Activated gamma-delta T cell (primary cell): ENCODE data around the gene RMND1.
"Not testable (repeated sequence)": the region's sequence is repeated elsewhere in the genome, so short reads cannot be mapped to it uniquely, and the experiment has no call there.

Experiments used
- DNase-seq: peaks from one replicate; lab custom pipeline; 2025; lab: John Stamatoyannopoulos, UW

RMND1 gene

DNA sequence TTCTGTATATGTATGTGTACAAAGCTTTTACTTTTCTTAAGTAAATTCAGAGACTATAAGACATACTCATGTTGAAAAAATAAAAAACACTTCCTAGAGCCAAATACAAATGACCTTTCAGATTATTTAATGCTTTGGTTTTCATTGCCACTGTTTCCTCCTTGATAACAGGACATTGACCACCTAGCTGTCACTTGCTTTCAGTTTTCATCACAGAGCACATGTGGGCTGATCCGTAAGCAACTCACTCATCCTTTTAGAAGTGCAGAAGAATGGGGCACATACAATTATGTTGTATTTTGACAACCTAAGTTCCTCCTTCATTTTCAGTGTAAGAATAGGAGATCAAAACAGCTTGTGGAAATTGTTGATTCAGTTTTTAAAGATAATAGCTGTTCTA, 66.7 kb downstream of the RMND1 start:
- DNase-seq: no peak

DNA sequence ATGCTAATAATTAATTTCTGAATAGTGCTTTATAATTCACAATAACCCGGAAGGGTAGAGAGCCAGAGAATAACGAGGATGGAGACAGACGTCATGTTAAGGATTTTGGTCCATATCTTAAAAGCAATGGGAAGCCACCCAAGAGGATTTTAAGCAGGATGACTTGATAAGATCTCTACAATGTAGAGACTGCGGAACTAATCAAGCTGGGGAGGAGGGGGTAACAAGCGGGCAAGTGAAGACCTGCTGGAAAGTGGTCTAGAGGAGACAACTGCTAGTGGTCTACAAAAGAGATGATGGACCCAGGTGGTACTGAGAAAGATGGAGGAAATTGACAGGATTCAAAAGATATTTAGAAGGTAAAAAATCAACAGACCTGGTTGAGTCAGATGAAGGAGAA, 67.8 kb downstream of the RMND1 start:
- DNase-seq: no peak

DNA sequence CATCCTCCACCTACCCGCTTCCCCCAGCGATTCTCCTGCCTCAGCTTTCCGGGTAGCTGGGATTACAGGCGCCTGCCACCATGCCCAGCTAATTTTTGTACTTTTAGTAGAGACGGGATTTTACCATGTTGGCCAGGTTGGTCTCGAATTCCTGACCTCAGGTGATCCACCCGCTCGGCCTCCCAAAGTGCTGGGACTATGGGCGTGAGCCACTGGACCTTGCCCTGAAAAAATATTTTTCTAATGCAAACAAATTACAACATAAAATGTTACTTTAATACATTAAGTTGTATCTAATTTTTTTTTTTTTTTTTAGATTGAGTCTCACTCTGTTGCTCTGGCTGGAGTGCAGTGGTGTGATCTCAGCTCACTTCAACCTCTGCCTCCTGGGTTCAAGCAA, 69.3 kb downstream of the RMND1 start:
- not testable (repeated sequence) for DNase-seq

DNA sequence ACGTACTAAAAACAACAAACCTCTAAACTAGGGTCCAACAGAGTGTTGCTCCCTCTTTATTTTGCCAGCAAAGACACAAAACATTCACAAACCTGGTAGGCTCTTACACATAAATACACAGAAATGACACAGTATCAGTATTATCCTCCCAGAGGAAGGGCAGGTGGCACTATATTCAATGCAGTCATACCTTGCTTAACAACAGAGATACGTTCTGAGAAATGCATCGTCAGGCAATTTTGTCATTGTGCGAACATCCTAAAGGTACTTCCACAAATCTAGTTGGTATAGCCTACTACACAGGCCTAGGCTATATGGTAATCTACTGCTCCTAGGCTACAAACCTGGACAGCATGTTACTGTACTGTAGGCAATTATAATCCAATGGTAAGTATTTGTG, 70.2 kb downstream of the RMND1 start:
- no peak for DNase-seq

DNA sequence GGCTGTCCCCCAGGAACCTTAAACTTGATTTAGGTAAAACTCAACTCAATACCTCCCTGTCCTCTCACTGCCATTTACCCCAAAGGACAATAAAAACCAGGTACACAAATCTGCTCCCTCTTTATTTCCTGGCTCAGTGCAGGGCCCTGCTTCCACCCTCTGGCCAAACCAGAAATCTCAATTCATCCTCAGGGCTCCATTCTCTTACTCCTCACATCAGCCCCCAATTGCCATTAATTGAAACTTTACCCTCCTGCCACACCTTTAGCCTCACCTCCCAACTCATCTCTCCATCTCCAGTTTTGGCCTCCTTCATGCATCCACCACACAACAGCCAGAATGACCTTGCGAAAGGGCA, 71.1 kb downstream of the RMND1 start:
- no peak for DNase-seq

DNA sequence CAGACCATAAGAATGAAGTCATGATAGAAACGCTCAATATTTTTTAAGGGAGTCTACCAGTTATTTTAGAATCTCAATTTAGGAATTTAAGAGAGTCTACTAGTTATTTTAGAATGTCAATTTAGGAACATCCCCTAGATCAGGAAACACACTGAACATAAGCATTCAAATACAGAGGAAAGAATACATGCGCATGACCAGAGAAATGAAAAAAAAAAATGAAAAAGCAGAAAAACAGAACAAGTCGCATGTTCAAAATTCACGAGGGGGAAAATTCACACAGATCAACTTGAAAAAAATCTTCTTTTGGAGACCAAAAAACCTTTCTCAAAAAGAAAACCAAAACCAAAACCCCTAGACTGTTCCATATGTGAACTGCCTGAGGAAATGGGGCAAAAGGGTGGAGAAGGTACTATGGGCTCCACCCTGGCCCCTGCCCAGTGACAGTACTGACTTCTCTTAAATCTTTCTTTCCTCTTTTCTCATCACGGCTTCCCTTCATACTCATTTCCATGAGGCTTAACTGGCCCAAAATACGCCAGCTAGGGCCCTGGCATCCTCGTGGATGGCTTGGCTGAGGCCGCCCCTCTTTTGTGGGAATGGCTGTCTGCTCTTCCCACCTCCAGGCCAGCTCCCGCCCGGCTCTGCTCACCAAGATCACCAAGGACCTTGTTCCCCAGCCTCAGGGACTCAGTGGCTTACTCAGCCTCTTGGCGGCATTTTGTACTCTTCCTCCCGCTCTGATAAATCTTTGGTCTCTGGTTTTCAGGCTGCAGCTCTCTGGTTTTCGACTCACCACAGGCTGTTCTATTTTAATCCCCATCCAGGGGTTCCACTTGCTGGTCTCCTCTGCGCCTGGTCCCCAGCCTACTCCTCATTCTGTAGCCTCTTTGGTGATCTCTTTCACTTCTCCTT, 71.7 kb downstream of the RMND1 start:
- no peak for DNase-seq

DNA sequence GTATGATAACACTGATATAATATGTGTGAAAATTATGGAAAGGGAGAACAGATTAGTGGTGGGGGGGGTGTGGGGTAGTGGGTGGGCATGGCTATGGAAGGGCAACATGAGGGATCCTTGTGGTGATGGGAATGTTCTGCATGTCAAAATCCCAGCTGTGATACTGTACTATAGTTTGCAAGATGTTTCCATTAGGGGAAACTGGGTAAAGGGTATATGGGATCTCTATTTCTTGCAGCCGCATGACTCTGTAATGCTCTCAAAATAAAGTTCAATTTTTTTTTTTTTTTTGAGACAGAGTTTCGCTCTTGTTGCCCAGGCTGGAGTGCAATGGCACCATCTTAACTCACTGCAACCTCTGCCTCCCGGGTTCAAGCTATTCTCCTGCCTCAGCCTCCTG, 74.8 kb downstream of the RMND1 start:
- no peak for DNase-seq

DNA sequence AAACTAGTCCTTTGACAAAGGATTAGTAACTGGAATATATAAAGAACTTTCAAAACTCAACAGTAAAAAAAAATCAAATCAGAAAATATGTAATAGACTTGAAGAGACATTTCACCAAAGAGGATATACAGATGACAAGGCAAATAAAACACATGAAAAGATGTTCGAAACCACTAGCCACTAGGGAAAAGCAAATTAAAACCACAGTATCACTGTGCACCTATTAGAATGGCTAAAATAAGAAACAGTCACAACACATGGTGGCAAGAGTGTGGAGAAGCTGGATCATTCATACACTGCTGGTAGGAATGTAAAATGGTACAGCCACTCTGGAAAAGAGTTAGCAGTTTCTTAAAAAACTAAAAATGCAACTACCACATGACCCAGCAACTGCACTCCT, 75.5 kb downstream of the RMND1 start:
- DNase-seq: no peak

DNA sequence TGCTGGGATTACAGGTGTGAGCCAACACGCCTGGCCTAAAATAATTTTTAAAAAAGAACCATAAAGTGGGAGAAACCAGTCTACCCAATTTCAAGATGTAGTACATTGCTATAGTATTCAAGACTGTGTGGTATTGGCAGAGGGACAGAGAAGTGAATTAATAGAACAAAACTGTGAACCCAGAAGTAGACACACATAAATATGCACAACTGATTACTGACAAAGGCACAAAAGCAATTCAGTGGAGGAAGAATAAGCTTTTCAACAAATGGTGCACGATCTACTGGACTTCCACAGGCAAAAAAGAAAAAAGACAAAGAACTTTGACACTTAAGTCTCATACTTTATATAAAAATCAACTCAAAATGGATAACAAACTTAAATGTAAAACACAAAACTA, 76.1 kb downstream of the RMND1 start:
- DNase-seq: no peak

DNA sequence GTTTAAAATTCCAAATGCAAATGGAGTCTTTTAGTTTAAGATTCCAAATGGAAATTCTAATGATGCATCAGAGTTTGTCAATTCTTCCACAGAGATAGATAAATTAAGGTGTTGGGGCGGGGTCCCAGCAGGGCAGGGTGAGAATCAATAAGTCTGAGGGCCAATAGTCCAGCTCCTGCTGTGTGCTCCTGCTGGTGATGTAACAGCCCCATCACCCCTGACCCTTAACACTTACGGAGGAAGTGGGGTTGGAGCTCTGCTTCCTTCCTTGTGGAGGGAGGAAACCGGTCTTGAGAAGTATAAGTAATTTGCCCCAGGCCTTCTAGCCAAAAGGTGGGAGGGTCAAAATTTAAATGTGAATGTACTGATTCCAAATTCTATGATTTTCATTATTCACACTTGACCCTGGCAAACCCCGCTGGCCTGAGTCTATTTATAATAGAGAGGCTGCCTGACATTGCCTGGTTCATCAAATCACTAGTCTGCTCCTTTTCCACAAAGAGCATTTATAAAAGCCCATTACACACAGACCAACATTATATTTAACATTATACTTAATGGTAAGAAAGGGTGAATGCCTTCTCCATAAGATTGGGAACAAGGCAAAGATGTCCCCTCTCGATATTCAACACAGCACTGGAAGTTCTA, 77.8 kb downstream of the RMND1 start:
- DNase-seq: no peak

DNA sequence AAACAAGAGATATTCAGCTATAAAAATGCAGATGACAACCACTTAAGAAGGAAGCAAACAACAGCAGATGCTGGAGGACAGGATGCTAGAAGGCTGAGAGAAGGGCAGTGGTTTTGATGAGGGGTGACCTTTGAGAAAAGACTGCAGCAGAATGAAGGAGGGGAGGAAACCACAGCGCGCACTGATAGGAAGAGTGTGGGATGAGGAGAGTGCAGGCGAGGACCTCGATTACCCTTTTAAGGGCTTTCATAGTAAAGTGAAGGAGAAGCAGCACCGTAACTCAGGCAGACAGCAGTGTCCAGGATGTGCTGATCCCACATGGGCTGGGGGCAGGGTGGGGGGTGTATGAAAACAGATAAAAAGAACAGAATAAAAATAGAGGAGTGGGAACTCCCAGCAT, 79.8 kb downstream of the RMND1 start:
- no peak for DNase-seq

DNA sequence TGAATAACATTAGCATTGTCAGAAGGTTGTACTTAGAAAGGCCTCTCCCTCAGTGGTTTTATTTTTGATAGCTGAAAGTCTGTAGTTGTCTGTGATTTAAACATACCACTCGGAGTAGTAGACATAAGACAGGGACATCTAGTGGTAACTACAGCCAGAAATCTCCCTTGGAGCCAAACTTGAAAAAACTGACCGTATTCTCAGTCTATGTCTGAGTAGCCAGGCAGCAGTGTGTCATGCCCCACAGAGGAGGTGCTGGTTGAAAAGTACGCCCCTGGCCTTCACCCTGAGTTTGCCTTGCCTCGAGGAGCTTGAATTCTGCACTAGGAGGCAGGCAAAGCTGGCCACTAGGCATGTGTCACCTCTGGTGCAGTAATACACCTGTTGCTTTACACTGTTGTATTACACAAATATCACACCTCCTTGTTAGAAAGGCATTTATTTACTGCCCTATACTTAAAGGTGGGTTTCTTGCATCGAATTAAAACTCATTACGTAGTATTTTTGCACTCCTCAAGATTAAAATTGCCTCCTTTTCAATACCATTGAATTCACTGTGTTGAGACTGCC, 81.3 kb downstream of the RMND1 start:
- DNase-seq: no peak

DNA sequence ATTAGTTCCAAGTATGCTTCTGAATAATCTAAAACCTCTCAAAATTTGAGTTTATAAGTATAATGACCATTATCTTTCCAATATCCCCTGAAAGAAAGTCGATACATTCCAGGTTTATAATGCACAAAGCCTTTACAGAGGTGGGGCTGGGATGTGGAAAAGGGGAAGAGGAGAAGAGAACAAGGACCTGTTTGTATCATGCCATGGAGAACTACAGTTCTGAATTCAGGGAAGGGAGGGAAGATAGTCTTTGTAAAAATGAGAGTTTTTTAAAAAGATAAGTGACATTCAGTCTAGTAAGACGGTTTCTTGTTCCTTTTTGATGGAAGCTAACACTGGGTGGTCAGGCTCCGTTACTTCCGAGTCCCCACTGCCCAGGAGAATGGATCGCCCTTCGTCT, 86.7 kb downstream of the RMND1 start:
- no peak for DNase-seq

DNA sequence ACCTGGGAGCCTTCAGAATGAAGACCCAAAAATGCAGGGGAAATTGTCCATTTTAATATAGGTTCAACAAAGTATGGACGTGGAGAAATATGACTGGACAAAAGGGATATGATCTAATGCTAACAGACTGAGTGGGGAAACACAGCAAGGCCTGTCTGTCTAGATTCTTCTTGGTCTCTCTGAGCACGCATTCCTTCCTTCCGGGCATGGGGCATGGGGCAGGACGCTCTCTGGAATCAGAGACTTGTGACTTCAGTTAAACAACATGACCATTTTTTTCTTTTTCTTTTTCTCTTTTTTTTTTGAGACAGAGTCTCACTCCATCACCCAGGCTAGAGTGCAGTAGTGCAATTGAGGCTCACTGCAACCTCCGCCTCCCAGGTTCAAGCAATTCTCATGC, 92.4 kb downstream of the RMND1 start:
- DNase-seq: no peak

DNA sequence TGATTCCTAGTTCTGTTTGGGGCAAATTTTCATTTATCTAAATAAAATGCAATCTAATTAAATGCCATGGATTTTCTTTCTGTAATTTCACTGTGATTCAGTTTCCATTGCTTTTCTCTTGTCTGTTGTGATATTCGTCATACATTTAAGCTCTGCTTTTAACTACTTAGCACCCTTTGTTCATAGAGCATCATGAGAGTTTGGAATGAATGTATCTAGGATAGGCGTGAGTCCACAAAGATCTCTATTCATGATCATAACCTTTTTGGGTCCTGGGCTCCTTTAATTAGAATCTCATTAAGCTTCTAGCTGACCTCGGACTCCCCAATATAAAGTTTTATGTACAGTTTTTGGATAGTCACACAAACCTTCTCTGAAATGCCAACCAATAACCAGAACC, 93.5 kb downstream of the RMND1 start:
- no peak for DNase-seq

DNA sequence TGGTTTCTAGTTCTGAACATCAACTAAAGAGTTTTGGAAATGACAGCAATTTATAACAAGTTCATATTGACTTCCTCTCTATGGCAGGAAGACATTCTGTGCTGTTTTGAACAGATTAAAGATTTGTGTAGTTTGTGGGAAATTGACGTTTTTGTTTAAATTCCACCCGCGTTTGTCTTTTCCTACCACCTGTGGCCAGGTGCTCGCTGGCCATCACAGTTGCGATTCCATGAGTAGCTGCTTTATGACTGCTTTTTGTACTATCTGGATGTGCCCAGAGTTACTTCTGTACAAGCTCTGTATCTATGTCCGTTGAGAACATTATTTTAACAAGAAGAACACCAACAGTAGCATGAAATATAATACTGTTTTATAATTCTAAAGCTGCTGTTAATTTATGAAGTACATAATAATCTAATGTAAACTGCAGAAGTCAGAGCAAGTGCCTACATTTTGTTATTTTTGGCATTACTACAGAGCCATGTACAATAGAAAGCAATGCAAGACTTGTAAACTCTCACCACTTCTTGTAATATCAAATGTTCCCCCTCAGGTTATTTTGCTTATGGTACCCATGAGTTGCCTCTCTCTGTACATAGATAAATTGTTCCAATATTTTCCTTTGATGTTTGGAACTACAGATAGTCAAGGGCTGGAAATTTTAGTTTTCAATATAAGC, 94.0 kb downstream of the RMND1 start:
- DNase-seq: no peak

DNA sequence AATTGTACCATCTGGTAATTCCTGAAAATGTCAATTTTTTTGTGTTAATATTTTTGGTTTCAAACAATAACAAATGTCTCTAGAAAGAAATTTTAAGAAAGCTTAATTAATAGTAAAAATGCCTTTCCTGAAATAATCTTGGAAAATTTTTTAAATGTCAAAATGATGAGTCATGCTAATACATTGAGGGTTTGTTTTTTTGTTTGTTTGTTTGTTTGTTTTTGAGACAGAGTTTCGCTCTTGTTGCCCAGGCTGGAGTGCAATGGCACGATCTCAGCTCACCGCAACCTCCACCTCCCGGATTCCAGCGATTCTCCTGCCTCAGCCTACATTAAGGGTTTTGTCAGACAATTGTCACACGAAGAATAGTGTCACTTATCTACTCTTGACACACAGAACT, 94.9 kb downstream of the RMND1 start:
- DNase-seq: not testable (repeated sequence)
